ENCODE measurements around the gene CCDC33. TPM values are rescaled to one million over a fixed set of nuclear protein-coding genes. Genes with fewer than 3 reads are reported as not detected.
A peak's percentile ranks its signal among the peaks of the same experiment; 100 is the strongest.

The CCDC33 gene
- total and polyA plus RNA-seq, 2 donors, result 0.39 to 1.4 TPM

GRCh38 chr15:74306781-74307217 is 70.7 kb downstream of the CCDC33 start:
- DNase-seq (ENCODE audit: low read depth in 6 of 9, low spot score in 9 of 9), result no peak
- Histone ChIP-seq H3K36me3 (ENCODE audit: control insufficient read depth in 2 of 2, insufficient read depth in 2 of 2, low read length in 1 of 2) (no peaks in the 10 kb centered on the region), H3K27ac (ENCODE audit: low read depth in 1 of 2, low read length in 1 of 2) (no peak overlapping the region), H3K4me3 (ENCODE audit: low read length in 2 of 2) (no peak overlapping the region), H3K27me3 (ENCODE audit: control insufficient read depth in 2 of 2, insufficient read depth in 1 of 2, low read length in 1 of 2) (peaks cover 2 to 52% of the 10 kb centered on the region in 2 donors), H3K4me1 (ENCODE audit: control insufficient read depth in 2 of 2, insufficient read depth in 2 of 2, low read length in 2 of 2) (peaks cover 0 to 2% of the 10 kb centered on the region in 2 donors), H3K9me3 (ENCODE audit: control insufficient read depth in 2 of 2, insufficient read depth in 1 of 2, low read length in 1 of 2) (no peaks in the 10 kb centered on the region)
- WGBS, result 85% methylated on average over 10 of the region's 10 CpGs

GRCh38 chr15:74307827-74308811 is 72.0 kb downstream of the CCDC33 start:
- 31% methylated on average over 19 of the region's 19 CpGs for WGBS
- H3K27ac ChIP-seq (ENCODE audit: low read depth in 1 of 2, low read length in 1 of 2), result no peak overlapping the region
- DNase-seq (ENCODE audit: low read depth in 6 of 9, low spot score in 9 of 9), result peak in 2 of 9 donors; percentile 61 to 69
- H3K27me3 ChIP-seq (ENCODE audit: control insufficient read depth in 2 of 2, insufficient read depth in 1 of 2, low read length in 1 of 2), result peaks cover 2 to 39% of the 10 kb centered on the region in 2 donors
- no peak overlapping the region for H3K4me3 ChIP-seq (ENCODE audit: low read length in 2 of 2)
- no peaks in the 10 kb centered on the region for H3K9me3 ChIP-seq (ENCODE audit: control insufficient read depth in 2 of 2, insufficient read depth in 1 of 2, low read length in 1 of 2)
- H3K36me3 ChIP-seq (ENCODE audit: control insufficient read depth in 2 of 2, insufficient read depth in 2 of 2, low read length in 1 of 2), result no peaks in the 10 kb centered on the region
- H3K4me1 ChIP-seq (ENCODE audit: control insufficient read depth in 2 of 2, insufficient read depth in 2 of 2, low read length in 2 of 2), result peaks cover 0 to 15% of the 10 kb centered on the region in 2 donors

- DNase-seq (ENCODE audit: low read depth in 6 of 9, low spot score in 9 of 9), result no peak
- no peaks in the 10 kb centered on the region for H3K36me3 ChIP-seq (ENCODE audit: control insufficient read depth in 2 of 2, insufficient read depth in 2 of 2, low read length in 1 of 2)
- H3K4me1 ChIP-seq (ENCODE audit: control insufficient read depth in 2 of 2, insufficient read depth in 2 of 2, low read length in 2 of 2), result peaks cover 15 to 49% of the 10 kb centered on the region in 2 donors
- no peak overlapping the region for H3K4me3 ChIP-seq (ENCODE audit: low read length in 2 of 2)
- no peaks in the 10 kb centered on the region for H3K9me3 ChIP-seq (ENCODE audit: control insufficient read depth in 2 of 2, insufficient read depth in 1 of 2, low read length in 1 of 2)
- 91% methylated on average over 13 of the region's 13 CpGs for WGBS
- peaks cover 2 to 17% of the 10 kb centered on the region in 2 donors for H3K27me3 ChIP-seq (ENCODE audit: control insufficient read depth in 2 of 2, insufficient read depth in 1 of 2, low read length in 1 of 2)
- H3K27ac ChIP-seq (ENCODE audit: low read depth in 1 of 2, low read length in 1 of 2), result no peak overlapping the region
These were observed 75.8 kb downstream of the CCDC33 start for GRCh38 chr15:74311734-74312444.

GRCh38 chr15:74312445-74313007 is 76.4 kb downstream of the CCDC33 start:
- H3K27ac ChIP-seq (ENCODE audit: low read depth in 1 of 2, low read length in 1 of 2), result no peak overlapping the region
- H3K36me3 ChIP-seq (ENCODE audit: control insufficient read depth in 2 of 2, insufficient read depth in 2 of 2, low read length in 1 of 2), result no peaks in the 10 kb centered on the region
- peaks cover 2 to 13% of the 10 kb centered on the region in 2 donors for H3K27me3 ChIP-seq (ENCODE audit: control insufficient read depth in 2 of 2, insufficient read depth in 1 of 2, low read length in 1 of 2)
- H3K4me1 ChIP-seq (ENCODE audit: control insufficient read depth in 2 of 2, insufficient read depth in 2 of 2, low read length in 2 of 2), result peaks cover 15 to 53% of the 10 kb centered on the region in 2 donors
- no peaks in the 10 kb centered on the region for H3K9me3 ChIP-seq (ENCODE audit: control insufficient read depth in 2 of 2, insufficient read depth in 1 of 2, low read length in 1 of 2)
- H3K4me3 ChIP-seq (ENCODE audit: low read length in 2 of 2), result no peak overlapping the region
- 74% methylated on average over 9 of the region's 9 CpGs for WGBS
- DNase-seq (ENCODE audit: low read depth in 6 of 9, low spot score in 9 of 9), result peak in 1 of 9 donors; percentile 35

GRCh38 chr15:74313889-74314288 is 77.8 kb downstream of the CCDC33 start:
- H3K4me3 ChIP-seq (ENCODE audit: low read length in 2 of 2), result no peak overlapping the region
- H3K27ac ChIP-seq (ENCODE audit: low read depth in 1 of 2, low read length in 1 of 2), result no peak overlapping the region
- H3K4me1 ChIP-seq (ENCODE audit: control insufficient read depth in 2 of 2, insufficient read depth in 2 of 2, low read length in 2 of 2), result peaks cover 15 to 66% of the 10 kb centered on the region in 2 donors
- H3K9me3 ChIP-seq (ENCODE audit: control insufficient read depth in 2 of 2, insufficient read depth in 1 of 2, low read length in 1 of 2), result no peaks in the 10 kb centered on the region
- peaks cover 0 to 4% of the 10 kb centered on the region in 2 donors for H3K27me3 ChIP-seq (ENCODE audit: control insufficient read depth in 2 of 2, insufficient read depth in 1 of 2, low read length in 1 of 2)
- H3K36me3 ChIP-seq (ENCODE audit: control insufficient read depth in 2 of 2, insufficient read depth in 2 of 2, low read length in 1 of 2), result no peaks in the 10 kb centered on the region
- WGBS, result 98% methylated on average over 7 of the region's 7 CpGs
- DNase-seq (ENCODE audit: low read depth in 6 of 9, low spot score in 9 of 9), result no peak

GRCh38 chr15:74314795-74315438 is 78.8 kb downstream of the CCDC33 start:
- H3K27ac ChIP-seq (ENCODE audit: low read depth in 1 of 2, low read length in 1 of 2), result no peak overlapping the region
- peaks cover 15 to 77% of the 10 kb centered on the region in 2 donors for H3K4me1 ChIP-seq (ENCODE audit: control insufficient read depth in 2 of 2, insufficient read depth in 2 of 2, low read length in 2 of 2)
- H3K27me3 ChIP-seq (ENCODE audit: control insufficient read depth in 2 of 2, insufficient read depth in 1 of 2, low read length in 1 of 2), result no peaks in the 10 kb centered on the region
- H3K36me3 ChIP-seq (ENCODE audit: control insufficient read depth in 2 of 2, insufficient read depth in 2 of 2, low read length in 1 of 2), result no peaks in the 10 kb centered on the region
- no peaks in the 10 kb centered on the region for H3K9me3 ChIP-seq (ENCODE audit: control insufficient read depth in 2 of 2, insufficient read depth in 1 of 2, low read length in 1 of 2)
- no peak overlapping the region for H3K4me3 ChIP-seq (ENCODE audit: low read length in 2 of 2)
- WGBS, result 59% methylated on average over 13 of the region's 13 CpGs
- peak in 3 of 9 donors; percentile 37 to 72 (median 63) for DNase-seq (ENCODE audit: low read depth in 6 of 9, low spot score in 9 of 9)

- Histone ChIP-seq H3K27me3 (ENCODE audit: control insufficient read depth in 2 of 2, insufficient read depth in 1 of 2, low read length in 1 of 2) (no peaks in the 10 kb centered on the region), H3K4me1 (ENCODE audit: control insufficient read depth in 2 of 2, insufficient read depth in 2 of 2, low read length in 2 of 2) (peaks cover 15 to 84% of the 10 kb centered on the region in 2 donors), H3K4me3 (ENCODE audit: low read length in 2 of 2) (no peak overlapping the region), H3K36me3 (ENCODE audit: control insufficient read depth in 2 of 2, insufficient read depth in 2 of 2, low read length in 1 of 2) (no peaks in the 10 kb centered on the region), H3K27ac (ENCODE audit: low read depth in 1 of 2, low read length in 1 of 2) (no peak overlapping the region), H3K9me3 (ENCODE audit: control insufficient read depth in 2 of 2, insufficient read depth in 1 of 2, low read length in 1 of 2) (no peaks in the 10 kb centered on the region)
- 25% methylated on average over 5 of the region's 5 CpGs for WGBS
- DNase-seq (ENCODE audit: low read depth in 6 of 9, low spot score in 9 of 9), result peak in 2 of 9 donors; percentile 42 to 57
These were observed 79.5 kb downstream of the CCDC33 start for GRCh38 chr15:74315626-74316025.

GRCh38 chr15:74316141-74316540 is 80.0 kb downstream of the CCDC33 start:
- no peak overlapping the region for H3K4me3 ChIP-seq (ENCODE audit: low read length in 2 of 2)
- H3K27ac ChIP-seq (ENCODE audit: low read depth in 1 of 2, low read length in 1 of 2), result no peak overlapping the region

More at GRCh38 chr15:74316141-74316540, 80.0 kb downstream of the CCDC33 start:
- peaks cover 15 to 84% of the 10 kb centered on the region in 2 donors for H3K4me1 ChIP-seq (ENCODE audit: control insufficient read depth in 2 of 2, insufficient read depth in 2 of 2, low read length in 2 of 2)
- H3K36me3 ChIP-seq (ENCODE audit: control insufficient read depth in 2 of 2, insufficient read depth in 2 of 2, low read length in 1 of 2), result no peaks in the 10 kb centered on the region
- no peaks in the 10 kb centered on the region for H3K9me3 ChIP-seq (ENCODE audit: control insufficient read depth in 2 of 2, insufficient read depth in 1 of 2, low read length in 1 of 2)
- no peak for DNase-seq (ENCODE audit: low read depth in 6 of 9, low spot score in 9 of 9)
- WGBS, result 85% methylated on average over 13 of the region's 13 CpGs
- H3K27me3 ChIP-seq (ENCODE audit: control insufficient read depth in 2 of 2, insufficient read depth in 1 of 2, low read length in 1 of 2), result no peaks in the 10 kb centered on the region

Measured in thymus (tissue), 11 donors.